K562 (cell line): ENCODE data around the gene MPST. TPM values are rescaled to one million over a fixed set of nuclear protein-coding genes. Genes with fewer than 3 reads are reported as not detected.
"Not testable (repeated sequence)": the region's sequence is repeated elsewhere in the genome, so short reads cannot be mapped to it uniquely, and the experiment has no call there.

Experiments
- ATAC-seq: fragments of 200-7000 bp; cut with Tn5 transposase; 3 replicates; pipeline ENCODE4 v1.9.1; 2020; ENCODE audit warnings: moderate library complexity
- BruUV-seq: library from RNA; stranded (reverse); fragments of 400-500 nt; replicated peaks from 2 replicates; lab custom pipeline; 2021; lab: Mats Ljungman, UMichigan
- CTCF ChIA-PET: fragments of 300-600 bp; formaldehyde crosslinking; extraction: SDS; loops from one replicate; lab custom pipeline; 2021; ENCODE audit warnings: low intra/inter-chr PET ratio; lab: Yijun Ruan, JAX
- POLR2A ChIA-PET: fragments of 300-600, 350-650 bp; sonication (Branson Sonifier 250); formaldehyde crosslinking; extraction: SDS; loops from one replicate; lab custom pipeline; 2021; ENCODE audit warnings: antibody characterized with exemption, inconsistent platforms; lab: Yijun Ruan, JAX
- DNase-seq, 4 experiments: peaks; one replicate each; pipeline versions ENCODE4 v3.0.0 to v3.0.0-alpha.2; 2011 to 2018; ENCODE audit warnings: low spot score in 3 of 4, mixed read lengths in 3 of 4; ENCODE audit errors: extremely low read depth in 1 of 4
- FAIRE-seq: peaks from 2 replicates; lab custom pipeline; 2011; peaks lifted over from hg19 to GRCh38; lab: Jason Lieb, UNC
- H2AFZ ChIP-seq: 2 replicates; pipeline ENCODE4 v1.6.0; 2011; ENCODE audit warnings: low read depth, low read length, control low read depth, inconsistent platforms
- H3K27ac ChIP-seq: fragments of 200-600 bp; 3 replicates; pipeline ENCODE4 v1.8.0; 2011; ENCODE audit warnings: low read depth, mild to moderate bottlenecking, control low read depth, inconsistent platforms, low read length, moderate library complexity, mixed read lengths; ENCODE audit errors: extremely low read depth
- H3K27me3 ChIP-seq, 2 experiments: fragments of 300-600 bp in 1 of 2; 2 replicates in 1 of 2; 3 replicates in 1 of 2; pipeline versions ENCODE4 v1.6.0 to v1.8.0; 2011; ENCODE audit warnings: inconsistent platforms in 2 of 2, low read length in 2 of 2, mild to moderate bottlenecking in 1 of 2, mixed read lengths in 1 of 2, moderate library complexity in 1 of 2; ENCODE audit not compliant: control insufficient read depth in 2 of 2, insufficient read depth in 2 of 2
- H3K36me3 ChIP-seq: fragments of 300-600 bp; 3 replicates; pipeline ENCODE4 v1.8.0; 2011; ENCODE audit warnings: mild to moderate bottlenecking, low read length, inconsistent platforms; ENCODE audit not compliant: control insufficient read depth, insufficient read depth
- H3K4me1 ChIP-seq, 2 experiments: fragments of 200-600 bp in 1 of 2; replicated peaks in 1 of 2; 2 replicates in 1 of 2; 3 replicates in 1 of 2; pipeline versions ENCODE4 v1.5.1 to v1.8.0; 2011; ENCODE audit warnings: inconsistent platforms in 2 of 2, low read length in 2 of 2, mild to moderate bottlenecking in 1 of 2, mixed read lengths in 1 of 2, moderate library complexity in 1 of 2; ENCODE audit not compliant: control insufficient read depth in 2 of 2, insufficient read depth in 2 of 2
- H3K4me2 ChIP-seq: 2 replicates; pipeline ENCODE4 v1.6.1; 2011; ENCODE audit warnings: low read length, control low read depth, inconsistent platforms, mixed read lengths; ENCODE audit not compliant: insufficient read depth
- H3K4me3 ChIP-seq: fragments of 200-600 bp; sonication (generic), shearing (Covaris generic); 2 replicates; pipeline ENCODE4 v1.5.1; 2016; ENCODE audit warnings: control low read depth, inconsistent platforms
- H3K79me2 ChIP-seq: fragments of 200-600 bp; 3 replicates; pipeline ENCODE4 v1.8.0; 2011; ENCODE audit warnings: low read length, inconsistent platforms; ENCODE audit not compliant: control insufficient read depth, insufficient read depth
- H3K9ac ChIP-seq, 2 experiments: 2 replicates each; pipeline versions ENCODE4 v1.6.0 to v1.6.1; 2011; ENCODE audit warnings: low read depth in 2 of 2, low read length in 2 of 2, control low read depth in 1 of 2, inconsistent platforms in 1 of 2, mild to moderate bottlenecking in 1 of 2, mixed read lengths in 1 of 2; ENCODE audit not compliant: insufficient read depth in 1 of 2
- H3K9me1 ChIP-seq: one replicate; pipeline ENCODE4 v1.6.0; 2011; ENCODE audit warnings: inconsistent platforms, mild to moderate bottlenecking, low read length, moderate library complexity; ENCODE audit not compliant: control insufficient read depth, insufficient read depth
- H3K9me3 ChIP-seq: replicated peaks from 2 replicates; pipeline ENCODE4 v1.5.1; 2011; ENCODE audit warnings: low read depth, low read length, inconsistent platforms; ENCODE audit not compliant: control insufficient read depth, insufficient read depth
- H4K20me1 ChIP-seq: replicated peaks from 2 replicates; pipeline ENCODE4 v1.6.1; 2011; ENCODE audit warnings: low read length, inconsistent platforms, mixed read lengths; ENCODE audit not compliant: control insufficient read depth, insufficient read depth
- ARHGAP35 ChIP-seq: fragments of 450-650 bp; IDR thresholded peaks from 2 replicates; pipeline ENCODE4 v1.6.1; 2018; ENCODE audit not compliant: partially characterized antibody
- CBX3 ChIP-seq, 2 experiments: IDR thresholded peaks; 1 replicate in 1 of 2; 2 replicates in 1 of 2; pipeline ENCODE4 v1.6.1; 2012; ENCODE audit warnings: inconsistent platforms in 2 of 2, low read length in 2 of 2, borderline replicate concordance in 1 of 2, control low read depth in 1 of 2
- CTBP1 ChIP-seq: fragments of 450-650 bp; IDR thresholded peaks from 2 replicates; pipeline ENCODE4 v1.6.1; 2016; ENCODE audit warnings: borderline replicate concordance
- EHMT2 ChIP-seq: fragments of 450-650 bp; IDR thresholded peaks from 2 replicates; pipeline ENCODE4 v1.6.1; 2018; ENCODE audit warnings: antibody characterized with exemption
- HDAC1 ChIP-seq, 2 experiments: fragments of 450-650 bp; IDR thresholded peaks; 2 replicates each; pipeline ENCODE4 v1.6.1; 2016 to 2017; ENCODE audit warnings: inconsistent platforms in 1 of 2, mild to moderate bottlenecking in 1 of 2, moderate library complexity in 1 of 2
- KDM1A ChIP-seq, 2 experiments: fragments of 450-650 bp; IDR thresholded peaks; 2 replicates each; pipeline ENCODE4 v1.6.1; 2016; ENCODE audit warnings: mild to moderate bottlenecking in 2 of 2
- KDM4B ChIP-seq, 2 experiments: fragments of 450-650 bp in 1 of 2; sonication (generic) in 1 of 2; IDR thresholded peaks; 2 replicates each; pipeline ENCODE4 v1.6.1; 2016 to 2017; ENCODE audit warnings: borderline replicate concordance in 2 of 2, antibody characterized with exemption in 1 of 2, low read depth in 1 of 2, mild to moderate bottlenecking in 1 of 2
- MEIS2 ChIP-seq: fragments of 450-650 bp; IDR thresholded peaks from 2 replicates; pipeline ENCODE4 v1.6.1; 2014; ENCODE audit warnings: mild to moderate bottlenecking; ENCODE audit not compliant: partially characterized antibody
- PKNOX1 ChIP-seq: fragments of 450-650 bp; IDR thresholded peaks from 2 replicates; pipeline ENCODE4 v1.6.1; 2016
- WGBS: fragments of 100-300 bp; shearing (Covaris generic); methylation state at CpG from one replicate; pipeline ENCODE4 v1.1.6; 2016; ENCODE audit warnings: low coverage, mixed read lengths; ENCODE audit not compliant: insufficient coverage; ENCODE audit errors: missing lambda C conversion rate; 5-methylcytosine and 5-hydroxymethylcytosine counted together
- in situ Hi-C: fragments of 300-500 bp; cut with MboI; formaldehyde crosslinking; loops from 4 replicates; pipeline ENCODE4 v1.15.0; 2018; ENCODE audit warnings: inconsistent platforms, mixed read lengths
- intact Hi-C: fragments of 100-400 bp; cut with micrococcal nuclease; formaldehyde crosslinking; loops from 2 replicates; pipeline ENCODE4 v1.14.2; 2022
- polyA plus RNA-seq, 8 experiments: library from polyadenylated mRNA; depleted of rRNA in 4 of 8; stranded (reverse) in 5 of 8; unstranded in 3 of 8; fragments of >200 nt; fragmentation: Nextera tagmentation in 2 of 8; fragmentation: Illumina TruSeq in 1 of 8; extraction: Ambion mirVana in 2 of 8; extraction: Trizol in 1 of 8; gene quantifications; 2 replicates each; pipeline versions ENCODE4 v1.2.1 to v1.2.3, GENCODE V29; 2011 to 2014; ENCODE audit warnings: inconsistent platforms in 1 of 8, missing spikeins in 1 of 8
- total RNA-seq, 7 experiments: library from RNA; depleted of rRNA in 6 of 7; stranded (reverse); fragments of >200 nt in 6 of 7; fragmentation: Illumina TruSeq in 2 of 7; extraction: Trizol in 2 of 7; gene quantifications; 2 replicates each; pipeline versions ENCODE4 v1.2.1 to v1.2.3, GENCODE V29; 2011 to 2021; ENCODE audit warnings: low replicate concordance in 1 of 7
- TF ChIP-seq, protein P1 (sequence below), 2 experiments: IDR thresholded peaks in 1 of 2; conservative IDR thresholded peaks in 1 of 2; 2 replicates each; pipeline ENCODE4 v1.6.1; 2016; ENCODE audit warnings: low read depth in 2 of 2, mild to moderate bottlenecking in 1 of 2, missing compliant biosample characterization in 1 of 2, missing genetic modification characterization in 1 of 2, moderate library complexity in 1 of 2
- TF ChIP-seq, protein P2 (sequence below): fragments of 450-650 bp; IDR thresholded peaks from 2 replicates; pipeline ENCODE4 v1.6.1; 2018; ENCODE audit warnings: mild to moderate bottlenecking, low read depth; ENCODE audit not compliant: partially characterized antibody

The MPST gene
- total and polyA plus RNA-seq, 9 of the 15 experiments (the other 6 are each of a cell fraction or from before 2014, with no cell fraction given) = 0.65 to 104 (median 24.3) TPM

GRCh38 chr22:37071850-37072592 is 52.5 kb downstream of the MPST start:
- in situ Hi-C loops, H2AFZ ChIP-seq, H3K4me1 ChIP-seq, H4K20me1 ChIP-seq, H3K9me1 ChIP-seq, intact Hi-C loops: not testable (repeated sequence)
- 0% methylated on average over 4 of the region's 5 CpGs for WGBS
- TF ChIP-seq CBX3 (IDR thresholded peaks at IDR 0.05; ENCODE audit: borderline replicate concordance in 1 of 2, low read length in 2 of 2) (peak in 1 of 2 experiments; percentile 2; a peak in 1 of 3 replicates), HDAC1 (IDR thresholded peaks at IDR 0.05) (peak in 1 of 2 experiments; percentile 62; a peak in 1 of 4 replicates), KDM4B (IDR thresholded peaks at IDR 0.05; ENCODE audit: borderline replicate concordance in 2 of 2, low read depth in 1 of 2) (0 out of 4 replicates have a peak, but pooled peaks of 1 of the 2 experiments have one; percentile 28), PKNOX1 (peak; percentile 94), ARHGAP35 (peak; percentile 94), KDM1A (IDR thresholded peaks at IDR 0.05) (peak; percentile 61 to 69; a peak in 3 of 4 replicates), EHMT2 (0 out of 2 replicates have a peak, but pooled peaks have one; percentile 51), CTBP1 (peak; percentile 30; the same call in 1 of the 2 replicates), MEIS2 (peak; percentile 90)
- TF ChIP-seq, protein P1, sequence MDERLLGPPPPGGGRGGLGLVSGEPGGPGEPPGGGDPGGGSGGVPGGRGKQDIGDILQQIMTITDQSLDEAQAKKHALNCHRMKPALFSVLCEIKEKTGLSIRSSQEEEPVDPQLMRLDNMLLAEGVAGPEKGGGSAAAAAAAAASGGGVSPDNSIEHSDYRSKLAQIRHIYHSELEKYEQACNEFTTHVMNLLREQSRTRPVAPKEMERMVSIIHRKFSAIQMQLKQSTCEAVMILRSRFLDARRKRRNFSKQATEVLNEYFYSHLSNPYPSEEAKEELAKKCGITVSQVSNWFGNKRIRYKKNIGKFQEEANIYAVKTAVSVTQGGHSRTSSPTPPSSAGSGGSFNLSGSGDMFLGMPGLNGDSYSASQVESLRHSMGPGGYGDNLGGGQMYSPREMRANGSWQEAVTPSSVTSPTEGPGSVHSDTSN (CRISPR knock-in tag; IDR thresholded peaks at IDR 0.05; ENCODE audit: low read depth) = not testable (repeated sequence)
- TF ChIP-seq, protein P1 (tag; conservative IDR thresholded peaks at IDR 0.05; ENCODE audit: low read depth) = peak; percentile 95
- TF ChIP-seq, protein P2, sequence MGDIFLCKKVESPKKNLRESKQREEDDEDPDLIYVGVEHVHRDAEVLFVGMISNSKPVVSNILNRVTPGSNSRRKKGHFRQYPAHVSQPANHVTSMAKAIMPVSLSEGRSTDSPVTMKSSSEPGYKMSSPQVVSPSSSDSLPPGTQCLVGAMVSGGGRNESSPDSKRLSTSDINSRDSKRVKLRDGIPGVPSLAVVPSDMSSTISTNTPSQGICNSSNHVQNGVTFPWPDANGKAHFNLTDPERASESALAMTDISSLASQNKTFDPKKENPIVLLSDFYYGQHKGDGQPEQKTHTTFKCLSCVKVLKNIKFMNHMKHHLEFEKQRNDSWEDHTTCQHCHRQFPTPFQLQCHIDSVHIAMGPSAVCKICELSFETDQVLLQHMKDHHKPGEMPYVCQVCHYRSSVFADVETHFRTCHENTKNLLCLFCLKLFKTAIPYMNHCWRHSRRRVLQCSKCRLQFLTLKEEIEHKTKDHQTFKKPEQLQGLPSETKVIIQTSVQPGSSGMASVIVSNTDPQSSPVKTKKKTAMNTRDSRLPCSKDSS = peak; percentile 55
- TF ChIP-seq, all 486 proteins: peak for 11; not testable (repeated sequence) for 475
- FAIRE-seq, H3K27ac ChIP-seq, H3K4me2 ChIP-seq, CTCF ChIA-PET, H3K36me3 ChIP-seq, BruUV-seq, H3K4me3 ChIP-seq, POLR2A ChIA-PET, H3K9ac ChIP-seq, DNase-seq, H3K79me2 ChIP-seq, H3K9me3 ChIP-seq, ATAC-seq: not testable (repeated sequence)
- H3K27me3 ChIP-seq = peaks cover 0 to 40% of the 10 kb centered on the region in 2 experiments; a peak in 4 of 5 replicates
